GM19397 (cell line): Measurements from ENCODE around the gene M6PR.
A peak's percentile ranks its signal among the peaks of the same experiment; 100 is the strongest.
"Not testable (repeated sequence)": the region's sequence is repeated elsewhere in the genome, so short reads cannot be mapped to it uniquely, and the experiment has no call there.

Source experiments
- ATAC-seq: cut with Tn5 transposase; IDR thresholded peaks from one replicate; pipeline ENCODE4 v1.9.1; 2021; ENCODE audit warnings: mild to moderate bottlenecking, moderate library complexity; ENCODE audit not compliant: unreplicated experiment

Gene M6PR

DNA sequence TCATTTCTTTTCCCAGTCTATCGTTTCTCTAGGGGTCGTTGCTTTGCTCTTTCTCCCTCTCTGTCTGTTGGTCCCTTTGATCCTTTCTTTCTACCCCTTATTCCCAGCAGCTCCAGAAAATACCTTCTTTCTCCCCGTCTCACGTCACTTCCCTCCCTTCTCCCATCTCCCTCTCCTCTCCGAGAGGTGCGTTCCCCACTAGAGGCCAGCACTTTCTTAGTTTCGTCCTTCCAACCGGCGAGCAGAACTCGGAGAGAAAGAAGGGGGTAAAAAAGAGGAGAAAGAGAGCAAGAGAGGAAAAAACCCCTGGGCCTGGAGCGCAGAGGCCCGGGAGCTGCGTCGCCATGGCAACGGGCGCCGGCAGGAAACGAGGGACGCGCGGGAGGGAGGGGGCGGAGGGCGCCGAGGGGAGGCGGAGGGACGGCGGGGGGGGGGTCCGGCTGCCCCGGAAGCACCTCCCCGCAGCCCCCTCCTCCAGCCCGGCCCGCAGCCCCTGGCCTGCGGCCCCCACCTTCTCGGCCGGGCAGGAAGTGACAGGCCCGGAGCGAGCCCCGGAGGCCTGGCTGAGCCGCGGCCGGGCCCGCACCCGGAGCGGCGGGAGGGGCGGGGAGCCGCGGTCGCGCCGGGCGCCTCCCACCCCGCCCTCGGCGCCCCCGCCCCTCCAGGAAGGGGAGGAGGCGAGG is 35.3 kb downstream of the M6PR start, which contains the start of gene PHC1:
Gene PHC1 (plus strand): TSS at position 477 of the 683 bp plus-strand sequence. CDS start 3,169 bp downstream, outside the sequence.
- ATAC-seq, result peak; percentile 77

DNA sequence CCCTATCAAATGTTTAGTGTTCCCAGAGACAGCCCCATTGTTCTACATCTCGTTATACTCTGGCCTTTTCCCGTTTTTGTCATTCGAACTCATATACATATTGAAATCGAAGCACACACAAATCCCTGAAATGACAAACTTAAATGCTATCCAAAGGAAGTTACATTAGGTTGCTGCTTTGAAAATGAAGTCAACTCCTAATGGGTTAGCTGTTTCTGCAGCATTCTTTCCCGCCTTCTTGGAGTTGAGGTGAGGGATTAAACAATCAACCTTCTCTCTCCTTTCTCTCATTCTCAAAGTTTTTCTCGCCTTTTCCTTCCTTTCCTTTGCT is 35.8 kb downstream of the M6PR start:
- ATAC-seq, result no peak

DNA sequence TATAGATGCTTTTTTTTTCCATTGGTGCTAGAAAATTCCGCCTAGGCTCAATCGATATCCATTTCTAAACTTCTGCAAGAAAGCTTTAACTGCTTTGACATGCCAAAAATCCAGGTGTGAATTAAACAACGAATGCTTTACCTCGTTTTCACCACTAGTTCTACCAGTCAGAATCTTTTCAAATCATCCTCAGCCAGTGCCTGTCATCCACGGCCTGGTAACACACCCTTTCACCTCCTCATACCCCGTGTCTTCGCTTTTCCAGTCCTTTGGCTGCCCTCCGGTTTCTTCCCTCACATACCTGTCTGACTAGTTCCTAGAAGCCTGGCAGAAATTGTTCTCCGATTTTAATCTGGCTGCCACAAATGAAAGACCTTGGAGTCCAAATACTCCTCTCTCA is 36.5 kb downstream of the M6PR start:
- ATAC-seq, result no peak

- no peak for ATAC-seq
Observed at GRCh38 chr12:8911606-8912268, 37.7 kb downstream of the M6PR start.

GRCh38 chr12:8909752-8910151 is 39.7 kb downstream of the M6PR start:
- no peak for ATAC-seq

GRCh38 chr12:8907513-8907912 is 41.9 kb downstream of the M6PR start:
- ATAC-seq, result no peak

DNA sequence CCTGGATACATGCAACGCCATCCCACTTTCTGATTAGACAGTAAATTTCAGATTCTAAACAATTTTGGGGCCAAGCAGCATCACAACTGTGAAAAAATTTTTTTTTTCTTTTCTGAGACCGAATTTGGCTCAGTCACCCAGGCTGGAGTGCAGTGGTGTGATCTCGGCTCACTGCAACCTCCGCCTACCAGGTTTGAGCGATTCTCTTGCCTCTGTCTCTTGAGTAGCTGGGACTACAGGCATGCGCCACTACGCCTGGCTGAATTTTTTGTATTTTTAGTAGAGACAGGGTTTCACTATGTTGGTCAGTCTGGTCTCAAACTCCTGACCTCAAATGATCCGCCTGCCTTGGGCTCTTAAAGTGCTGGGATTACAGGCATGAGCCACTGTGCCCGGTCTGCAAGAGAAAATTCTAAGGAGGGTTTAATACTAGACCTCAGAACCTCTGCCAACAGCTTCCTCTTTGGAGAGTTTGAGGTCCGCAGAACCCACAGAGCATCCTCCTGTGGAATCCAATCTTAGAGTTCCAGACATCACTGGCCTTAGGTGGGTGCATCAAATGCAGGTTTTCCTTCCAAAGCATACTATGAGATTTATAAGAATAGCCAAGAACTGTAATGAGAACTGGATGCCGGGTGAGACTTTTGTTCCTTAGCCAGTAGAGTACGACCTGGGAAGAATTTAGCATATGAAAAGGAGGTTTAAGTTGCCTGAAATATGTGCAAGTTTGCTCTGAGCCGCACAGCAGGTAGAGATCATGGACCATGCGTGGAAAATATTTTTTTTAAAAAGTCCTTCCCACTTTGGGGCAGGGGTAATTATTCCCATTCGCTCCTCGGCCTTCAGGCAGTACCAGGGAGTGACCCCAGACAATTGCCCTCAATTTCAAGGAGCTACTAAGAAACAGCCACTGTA is 42.9 kb downstream of the M6PR start:
- ATAC-seq, result no peak

DNA sequence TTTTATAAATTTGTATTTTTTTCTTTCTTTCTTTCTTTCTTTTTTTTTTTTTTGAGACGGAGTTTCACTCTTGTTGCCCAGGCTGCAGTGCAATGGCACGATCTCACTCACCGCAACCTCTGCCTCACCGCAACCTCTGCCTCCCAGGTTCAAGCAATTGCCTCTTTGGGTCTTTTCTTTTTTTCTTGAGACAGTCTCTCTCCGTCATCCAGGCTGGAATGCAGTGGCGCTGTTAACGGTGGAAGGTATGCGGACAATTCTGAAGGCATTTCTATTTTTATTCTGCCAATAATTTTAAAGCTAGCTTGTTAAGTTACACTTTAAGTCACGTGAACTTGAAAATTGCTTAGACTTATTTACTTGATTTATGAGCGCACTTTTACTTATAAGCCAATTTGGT is 43.9 kb downstream of the M6PR start:
- ATAC-seq, result no peak

DNA sequence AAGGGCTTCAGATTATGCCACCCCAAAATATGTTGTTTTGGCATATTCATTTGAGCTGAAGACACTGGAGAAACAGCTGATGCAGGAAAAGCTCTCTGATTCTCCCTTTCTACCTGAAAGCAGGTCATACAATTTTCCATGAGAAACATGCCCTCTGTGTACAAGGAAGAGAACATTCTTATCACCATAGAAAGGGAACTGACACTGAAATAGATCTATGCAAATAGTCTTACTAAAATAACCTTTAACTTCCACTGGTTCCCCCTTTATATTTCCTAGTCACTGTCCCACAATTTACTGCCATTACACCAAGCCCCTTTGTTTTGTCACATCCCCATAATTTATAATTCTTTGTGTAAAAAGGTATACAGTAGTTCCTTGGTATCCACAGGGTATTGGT is 44.8 kb downstream of the M6PR start:
- ATAC-seq, result no peak

DNA sequence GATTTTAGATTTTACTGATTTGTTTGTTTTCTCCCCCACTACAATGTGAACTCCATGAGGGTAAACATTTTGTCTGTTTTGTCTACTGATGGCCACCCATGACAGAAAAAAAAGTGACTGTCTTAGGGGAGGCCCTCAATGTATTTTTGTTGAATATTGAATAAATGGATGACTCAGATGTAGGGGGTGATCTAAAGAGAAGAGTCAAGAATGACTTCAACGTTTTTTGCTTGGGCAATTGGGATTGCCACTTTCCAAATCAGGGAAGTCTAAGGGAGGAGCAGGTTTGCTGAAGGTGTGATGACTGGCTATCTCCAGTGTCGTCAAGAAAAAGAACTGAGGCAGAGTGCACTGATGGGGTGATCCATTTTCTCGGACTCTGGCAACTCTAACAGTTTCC is 45.8 kb downstream of the M6PR start:
- no peak for ATAC-seq

DNA sequence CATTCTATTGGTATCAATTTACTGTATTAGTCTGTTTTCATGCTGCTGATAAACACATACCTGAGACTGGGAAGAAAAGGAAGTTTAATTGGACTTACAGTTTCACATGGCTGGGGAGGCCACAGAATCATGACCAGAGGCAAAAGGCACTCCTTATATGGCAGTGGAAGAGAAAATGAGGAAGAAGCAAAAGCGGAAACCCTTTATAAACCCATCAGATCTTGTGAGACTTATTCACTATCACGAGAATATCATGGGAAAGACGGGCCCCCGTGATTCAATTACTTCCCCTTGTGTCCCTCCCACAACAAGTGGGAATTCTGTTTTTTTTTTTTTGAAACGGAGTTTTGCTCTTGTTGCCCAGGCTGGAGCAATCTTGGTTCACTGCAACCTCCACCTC is 46.7 kb downstream of the M6PR start:
- not testable (repeated sequence) for ATAC-seq

DNA sequence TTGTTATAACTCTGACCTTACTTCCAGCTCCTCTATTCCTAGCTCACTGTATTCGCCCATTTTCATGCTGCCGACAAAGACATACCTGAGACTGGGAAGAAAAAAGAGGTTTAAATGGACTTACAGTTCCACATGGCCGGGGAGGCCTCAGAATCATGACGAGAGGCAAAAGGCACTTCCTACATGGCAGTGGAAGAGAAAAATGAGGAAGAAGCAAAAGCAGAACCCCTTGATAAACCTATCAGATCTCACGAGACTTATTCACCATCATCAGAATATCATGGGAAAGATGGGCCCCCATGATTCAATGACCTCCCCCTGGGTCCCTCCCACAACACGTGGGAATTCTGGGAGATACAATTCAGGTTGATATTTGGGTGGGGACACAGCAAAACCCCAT is 49.6 kb downstream of the M6PR start:
- no peak for ATAC-seq

DNA sequence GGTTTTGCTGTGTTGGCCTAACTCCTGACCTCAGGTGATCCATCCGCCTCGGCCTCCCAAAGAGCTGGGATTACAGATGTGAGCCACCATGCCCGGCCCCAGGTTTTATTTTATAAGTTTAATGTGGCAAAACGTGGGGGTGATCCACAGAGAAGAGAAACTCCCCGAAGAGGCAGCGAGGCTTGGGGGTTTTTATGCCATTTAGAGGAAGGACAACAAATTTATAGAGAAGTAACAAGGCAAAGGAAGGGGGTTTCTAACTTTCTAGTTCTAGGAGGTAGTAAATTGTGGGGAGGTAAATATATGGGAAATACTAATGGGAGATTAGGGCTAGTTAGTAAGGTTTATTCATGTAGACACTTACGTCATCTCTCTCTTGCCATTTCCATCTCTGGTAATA is 52.4 kb downstream of the M6PR start:
- no peak for ATAC-seq

DNA sequence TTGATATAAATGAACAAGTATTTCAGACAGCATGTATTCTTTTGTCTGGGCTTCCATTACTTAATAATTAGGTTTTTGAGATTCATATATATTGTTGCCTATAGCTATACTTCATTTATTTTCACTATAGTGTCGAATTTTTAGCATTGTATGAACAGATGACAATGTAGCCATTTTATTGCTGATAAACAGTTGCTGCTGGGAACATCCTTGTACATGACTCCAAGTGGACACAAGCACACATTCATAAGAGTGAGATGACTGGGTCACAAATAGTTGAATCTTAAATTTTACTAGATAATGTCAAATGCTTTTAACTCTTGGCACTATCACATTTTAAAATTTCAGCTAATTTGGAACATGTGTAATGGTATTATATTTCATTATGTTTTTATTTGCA is 54.5 kb downstream of the M6PR start:
- ATAC-seq, result no peak

GRCh38 chr12:8894378-8894777 is 55.1 kb downstream of the M6PR start:
- ATAC-seq, result no peak

DNA sequence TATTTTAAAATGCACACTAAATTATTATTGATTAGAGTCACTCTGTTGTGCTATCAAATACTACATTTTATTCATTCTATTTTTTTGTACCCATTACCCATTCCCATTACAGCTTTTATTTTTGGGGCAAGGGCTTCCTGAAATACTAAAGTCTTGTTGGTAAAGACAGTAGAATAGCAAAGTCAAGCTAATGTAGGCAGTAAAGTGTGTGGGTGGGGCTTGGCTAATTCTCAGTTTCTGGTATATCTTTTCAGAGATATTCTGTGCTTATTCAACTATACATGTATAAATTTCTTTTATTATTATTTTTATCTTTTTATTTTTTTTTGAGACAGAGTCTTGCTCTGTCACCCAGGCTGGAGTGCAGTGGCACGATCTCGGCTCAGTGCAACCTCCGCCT is 57.5 kb downstream of the M6PR start:
- no peak for ATAC-seq
